Inferior parietal cortex (tissue), 1 donor: ENCODE data around the gene HENMT1.
A peak's percentile ranks its signal among the peaks of the same experiment; 100 is the strongest.
"Not testable (repeated sequence)": the region's sequence is repeated elsewhere in the genome, so short reads cannot be mapped to it uniquely, and the experiment has no call there.

Experiments
- DNase-seq: peaks from one replicate; pipeline ENCODE4 v3.0.0-alpha.2; 2016; ENCODE audit errors: extremely low spot score

HENMT1 gene

DNA sequence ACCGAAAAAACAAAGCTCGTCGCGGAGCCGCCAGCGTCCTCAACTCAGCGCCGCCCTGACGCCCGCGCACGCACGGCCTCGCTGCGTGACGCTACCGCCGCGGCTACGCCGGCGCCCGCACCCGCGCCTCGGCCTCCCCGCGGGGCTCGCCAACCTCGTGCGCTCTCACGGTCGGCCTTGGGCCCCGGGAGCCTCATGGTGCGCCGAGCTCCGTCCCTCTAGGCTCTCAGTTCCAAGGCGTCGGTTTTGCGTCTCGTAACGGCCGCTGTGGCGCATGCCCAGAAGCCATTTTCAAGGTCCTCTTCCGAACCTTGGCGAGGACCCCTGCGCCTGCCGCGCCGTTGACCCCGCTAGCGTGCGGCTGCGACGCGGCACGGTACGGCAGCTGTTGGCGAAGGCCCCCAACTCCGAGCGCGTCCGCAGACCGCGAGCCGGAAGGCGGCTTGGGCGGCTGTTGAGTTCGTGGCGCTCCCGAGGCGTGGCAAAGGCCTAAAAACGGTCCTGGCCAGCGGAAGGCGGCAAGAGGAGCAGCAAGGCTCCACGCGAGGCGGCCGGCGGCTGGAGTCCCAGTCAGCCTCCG, at the start of gene HENMT1:
TSS of gene HENMT1 (minus strand) at position 64 of the 580 bp plus-strand sequence. CDS start 1,209 bp downstream, outside the sequence.
- DNase-seq = peak; percentile 49

- no peak for DNase-seq
Observed at GRCh38 chr1:108708691-108709660, 48.1 kb upstream of the HENMT1 start.

- no peak for DNase-seq
Observed at GRCh38 chr1:108706643-108707042, 45.8 kb upstream of the HENMT1 start.

GRCh38 chr1:108704496-108704895, 43.6 kb upstream of the HENMT1 start:
- DNase-seq = no peak

DNA sequence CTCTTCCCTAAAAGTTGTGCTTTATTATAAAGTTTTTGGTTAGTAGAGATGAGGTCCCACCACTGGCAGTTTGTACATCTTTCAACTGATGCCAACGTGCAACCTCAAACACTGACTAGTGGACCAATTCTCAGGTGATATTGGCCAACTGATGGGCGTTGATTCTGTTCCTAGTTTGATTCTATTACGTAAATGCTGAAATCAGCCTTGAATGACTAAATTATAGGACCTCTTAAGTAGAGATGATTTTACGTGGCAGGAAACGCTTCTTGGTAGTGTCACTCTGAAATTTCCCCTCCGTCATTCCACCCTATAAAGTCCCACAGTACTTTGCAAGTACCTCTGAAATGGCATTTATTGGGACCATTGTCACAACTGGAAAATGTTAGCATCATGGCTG, 43.0 kb upstream of the HENMT1 start:
- no peak for DNase-seq

DNA sequence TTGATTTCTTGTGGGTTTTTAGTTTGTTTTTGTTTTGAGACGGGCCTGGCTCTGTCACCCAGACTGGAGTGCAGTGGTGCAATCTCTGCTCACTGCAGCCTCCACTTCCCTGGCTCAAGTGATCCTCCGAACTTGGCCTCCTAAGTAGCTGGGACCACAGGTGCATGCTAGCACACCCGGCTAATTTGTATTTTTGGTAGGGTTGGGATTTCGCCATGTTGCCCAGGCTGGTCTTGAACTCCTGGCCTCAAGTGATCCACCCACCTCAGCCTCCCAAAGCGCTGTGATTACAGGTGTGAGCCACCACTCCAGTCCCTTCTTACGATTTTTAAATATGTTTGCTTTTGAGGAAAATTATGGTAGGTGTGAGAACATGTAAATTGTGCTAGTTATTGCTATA, 41.2 kb upstream of the HENMT1 start:
- not testable (repeated sequence) for DNase-seq

GRCh38 chr1:108701176-108701849, 40.4 kb upstream of the HENMT1 start:
- DNase-seq = no peak

DNA sequence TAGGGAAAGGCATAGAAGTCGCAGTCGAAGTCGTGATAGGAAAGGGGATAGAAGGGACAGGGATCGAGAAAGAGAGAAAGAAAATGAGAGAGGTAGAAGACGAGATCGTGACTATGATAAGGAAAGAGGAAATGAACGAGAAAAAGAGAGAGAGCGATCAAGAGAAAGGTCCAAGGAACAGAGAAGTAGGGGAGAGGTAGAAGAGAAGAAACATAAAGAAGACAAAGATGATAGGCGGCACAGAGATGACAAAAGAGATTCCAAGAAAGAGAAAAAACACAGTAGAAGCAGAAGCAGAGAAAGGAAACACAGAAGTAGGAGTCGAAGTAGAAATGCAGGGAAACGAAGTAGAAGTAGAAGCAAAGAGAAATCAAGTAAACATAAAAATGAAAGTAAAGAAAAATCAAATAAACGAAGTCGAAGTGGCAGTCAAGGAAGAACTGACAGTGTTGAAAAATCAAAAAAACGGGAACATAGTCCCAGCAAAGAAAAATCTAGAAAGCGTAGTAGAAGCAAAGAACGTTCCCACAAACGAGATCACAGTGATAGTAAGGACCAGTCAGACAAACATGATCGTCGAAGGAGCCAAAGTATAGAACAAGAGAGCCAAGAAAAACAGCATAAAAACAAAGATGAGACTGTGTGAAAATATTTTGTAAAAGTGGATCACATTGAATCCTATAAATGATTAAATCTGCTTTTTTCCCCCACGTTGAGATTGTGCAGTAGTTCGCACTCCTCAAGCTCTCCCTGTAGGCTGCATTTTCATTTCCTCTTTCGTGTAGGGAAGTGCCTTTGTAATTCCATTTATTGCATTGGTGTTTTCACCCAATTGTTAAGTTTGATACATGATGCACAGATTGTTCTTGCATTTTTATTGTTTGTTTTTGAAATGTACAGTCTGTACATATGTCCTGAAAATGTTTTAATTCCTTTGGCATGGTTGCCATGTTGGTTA, 38.8 kb upstream of the HENMT1 start:
- no peak for DNase-seq

DNA sequence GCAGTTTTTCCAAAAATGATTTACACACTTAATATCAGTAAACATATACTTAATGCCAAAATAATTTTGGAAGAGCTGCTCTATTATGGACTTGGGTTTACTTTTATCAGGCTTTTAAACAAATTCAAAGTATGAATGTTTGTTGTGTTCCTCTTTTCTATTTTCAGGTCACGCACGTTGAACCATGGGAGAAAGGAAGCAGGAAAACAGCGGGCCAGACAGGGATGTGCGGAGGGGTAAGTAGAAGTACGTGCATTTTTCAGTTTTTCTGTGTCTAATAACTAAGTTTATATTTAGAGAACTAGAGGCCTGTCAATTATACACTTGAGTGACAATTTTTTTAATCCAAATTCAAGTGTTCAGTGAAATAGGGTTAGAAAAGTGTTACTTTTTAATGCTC, 34.6 kb upstream of the HENMT1 start:
- no peak for DNase-seq

- peak; percentile 64 for DNase-seq
Observed at GRCh38 chr1:108692724-108693655, 32.1 kb upstream of the HENMT1 start.

DNA sequence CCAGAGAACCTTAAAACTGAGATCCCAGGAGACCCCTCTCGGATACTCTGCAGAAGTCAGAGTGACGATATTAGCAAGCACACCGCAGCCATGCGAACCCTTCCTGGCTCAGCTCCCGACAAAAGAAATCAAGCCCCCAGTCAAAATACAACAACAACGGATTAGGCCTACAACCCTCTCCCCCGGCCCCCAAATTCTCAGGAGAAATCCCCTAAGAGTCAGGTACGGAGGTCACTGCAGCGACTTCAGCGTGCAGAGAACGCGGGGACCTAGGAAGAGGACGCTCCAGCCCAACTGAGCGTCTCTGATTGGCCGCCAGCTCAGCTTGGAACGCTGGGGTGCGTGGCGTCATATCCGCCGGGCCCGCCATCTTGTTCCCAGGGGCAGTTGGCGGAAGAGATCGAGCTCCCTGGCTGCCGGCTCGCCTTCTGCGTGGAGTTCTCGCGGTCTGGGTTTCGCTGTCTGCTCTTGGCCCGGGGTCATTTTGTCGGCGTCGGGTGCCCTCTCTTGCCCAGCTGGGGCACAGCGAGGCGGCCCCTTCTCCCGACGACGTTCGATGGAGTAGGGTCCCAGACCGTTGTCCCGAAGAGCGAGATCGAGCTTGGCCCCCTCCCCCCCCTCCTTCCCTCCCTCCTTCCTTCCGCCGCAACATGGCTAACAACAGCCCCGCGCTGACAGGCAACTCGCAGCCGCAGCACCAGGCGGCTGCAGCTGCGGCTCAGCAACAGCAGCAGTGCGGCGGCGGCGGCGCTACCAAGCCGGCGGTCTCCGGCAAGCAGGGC, 31.2 kb upstream of the HENMT1 start, which contains the start of gene PRPF38B:
TSS of gene PRPF38B (plus strand) at position 369 of the 782 bp plus-strand sequence. CDS start at position 651, 282 bp downstream.
- DNase-seq = peak; percentile 95

DNA sequence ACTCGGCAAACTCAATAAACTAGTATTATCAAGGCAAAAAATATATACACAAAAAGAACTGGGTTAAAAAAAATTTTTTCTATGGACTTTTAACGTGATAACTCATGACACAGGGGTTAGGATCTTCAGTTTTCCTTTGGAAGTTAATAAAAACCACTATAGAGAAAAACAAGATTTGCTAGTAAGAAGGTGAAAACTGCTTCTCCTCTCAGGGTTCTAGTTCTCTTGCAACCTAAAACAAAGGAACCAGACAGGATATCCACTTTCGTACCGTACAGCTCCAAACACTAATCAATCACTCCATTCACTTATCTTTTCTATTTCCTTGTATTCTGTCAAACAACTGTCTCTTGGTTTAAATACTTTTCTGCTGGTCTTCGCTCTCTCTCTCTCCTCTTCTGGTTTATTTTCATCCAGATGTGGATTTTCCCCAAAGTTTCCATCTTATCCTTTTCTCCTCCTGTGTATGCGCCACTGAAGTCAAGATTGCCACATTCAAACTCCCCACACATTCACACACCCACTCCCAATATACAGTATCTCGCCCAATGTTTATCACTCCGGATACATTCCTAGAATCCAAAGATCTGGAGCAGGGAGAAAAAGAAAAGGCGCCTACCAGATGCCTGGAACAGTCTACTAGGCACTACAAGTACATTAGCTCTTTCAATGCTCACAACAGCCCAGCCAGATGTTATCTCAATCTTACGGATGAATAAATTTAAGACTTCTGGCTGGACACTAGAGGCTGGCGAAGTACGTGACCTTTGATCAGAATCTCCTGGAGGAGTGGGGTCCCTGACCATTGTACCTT, 30.4 kb upstream of the HENMT1 start:
- no peak for DNase-seq

DNA sequence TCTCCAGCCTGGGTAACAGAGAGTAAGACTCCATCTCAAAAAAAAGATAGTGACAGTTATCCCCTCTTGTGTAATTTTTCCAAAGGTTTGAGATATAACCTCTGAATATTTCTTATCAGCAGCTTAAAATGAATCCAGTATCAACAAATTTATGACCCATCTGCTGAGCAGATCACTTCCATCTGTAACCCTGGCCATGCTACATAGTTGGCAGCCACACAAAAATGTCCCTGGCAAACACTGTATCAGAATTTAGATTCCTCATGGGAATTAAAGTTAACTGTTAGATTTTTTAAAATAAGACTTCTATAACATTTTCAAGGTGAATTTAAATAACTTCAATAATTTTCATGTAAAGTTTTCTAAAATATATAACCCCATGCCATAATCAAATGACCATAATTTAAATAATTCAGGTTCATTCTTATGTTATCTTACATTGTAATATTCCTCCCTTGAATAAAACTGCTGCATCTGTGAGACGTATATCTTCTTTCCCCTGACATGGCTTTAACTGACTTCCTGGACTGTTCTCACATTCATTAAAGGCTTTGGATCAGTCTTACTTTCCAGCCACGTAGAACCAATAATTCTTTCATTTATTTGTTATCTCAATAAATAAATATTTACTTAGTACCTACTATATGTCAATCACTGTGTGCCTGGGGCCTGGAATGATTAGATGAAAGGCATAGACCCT, 25.9 kb upstream of the HENMT1 start:
- DNase-seq = no peak

DNA sequence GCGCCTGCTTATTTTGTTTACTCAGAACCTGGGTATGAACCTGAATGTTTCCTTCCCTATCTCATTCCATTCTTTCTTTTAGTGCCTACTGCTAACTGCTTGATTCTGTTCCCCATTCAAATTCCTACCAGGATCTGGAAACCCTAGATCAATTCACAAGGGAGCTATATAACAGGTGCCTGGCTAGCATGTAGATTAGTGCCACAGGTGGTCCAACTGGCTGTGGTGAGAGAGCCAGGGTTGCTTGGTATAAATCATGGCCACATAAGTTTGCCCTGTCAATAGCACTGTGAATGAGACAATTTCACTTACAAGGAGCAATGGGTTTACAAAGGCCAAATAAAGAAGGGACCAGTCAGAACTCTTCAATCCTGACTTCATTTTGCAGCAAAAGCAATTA, 24.6 kb upstream of the HENMT1 start:
- DNase-seq = no peak

DNA sequence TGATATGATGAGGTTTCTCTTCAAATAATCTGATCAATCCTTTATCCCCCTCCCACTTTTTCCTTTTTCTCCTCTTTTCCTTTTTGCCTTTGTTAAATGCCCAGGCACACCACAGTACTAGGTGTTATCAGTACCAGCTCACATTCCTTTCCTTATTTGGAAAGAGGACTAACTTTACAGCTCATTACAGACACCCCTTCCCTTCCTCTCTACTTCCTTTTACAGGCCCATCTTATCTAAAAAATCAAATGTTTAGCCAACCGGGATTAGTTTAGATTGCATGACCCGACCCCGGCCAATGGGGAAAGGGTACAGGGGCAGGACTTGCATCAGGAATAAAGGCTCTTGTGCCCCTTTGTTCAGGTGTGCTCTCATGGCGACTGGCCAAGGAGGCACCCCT, 20.8 kb upstream of the HENMT1 start:
- not testable (repeated sequence) for DNase-seq

GRCh38 chr1:108679586-108680213, 18.8 kb upstream of the HENMT1 start:
- no peak for DNase-seq

DNA sequence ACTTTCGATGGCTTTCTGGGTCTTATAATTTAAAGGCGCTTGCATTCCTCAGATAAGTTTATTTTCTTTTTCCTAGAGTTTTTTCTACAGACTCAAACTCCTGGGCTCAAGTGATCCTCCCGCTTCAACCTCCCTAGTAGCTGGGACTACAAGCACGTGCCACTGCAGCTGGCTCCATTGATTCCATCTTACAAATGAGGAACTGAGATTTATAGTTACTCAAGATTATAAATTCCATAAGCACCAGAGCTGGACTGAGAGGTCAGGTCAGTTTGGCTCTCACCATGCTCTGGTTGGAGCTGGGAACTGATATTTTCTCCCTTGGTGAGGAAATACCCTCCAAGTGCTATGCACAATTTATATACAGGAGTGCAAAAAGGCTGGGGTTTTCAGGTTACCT, 17.8 kb upstream of the HENMT1 start:
- no peak for DNase-seq
